Measurements from ENCODE around the gene HSPA1B.
"Not testable (repeated sequence)": the region's sequence is repeated elsewhere in the genome, so short reads cannot be mapped to it uniquely, and the experiment has no call there.

The HSPA1B gene

DNA sequence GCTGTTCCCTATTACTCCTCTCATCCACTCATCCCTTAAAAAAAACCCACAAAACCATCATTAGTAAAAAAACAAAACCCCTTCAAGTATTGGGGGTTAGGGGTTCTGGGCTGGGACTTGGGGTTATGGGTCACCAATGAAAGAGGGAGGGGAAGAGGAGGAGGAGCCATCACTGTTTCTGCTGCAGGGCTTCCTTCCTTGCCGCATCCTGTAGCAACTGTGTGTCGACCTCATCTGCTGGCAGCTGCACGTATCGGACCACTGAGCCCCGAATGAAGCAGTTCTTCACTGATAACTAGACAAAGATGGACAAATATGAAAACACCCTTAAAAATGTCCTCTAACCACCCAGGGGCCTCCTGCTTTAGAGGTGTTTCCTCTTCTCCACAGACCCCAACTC, 29.9 kb upstream of the HSPA1B start:
- no peaks in the 10 kb centered on the region for H3K27me3 ChIP-seq (ENCODE audit: insufficient read depth, poor library complexity, severe bottlenecking)
- H3K4me3 ChIP-seq (ENCODE audit: severe bottlenecking), result no peak overlapping the region
- peak overlapping the region; percentile 86 for H3K27ac ChIP-seq (ENCODE audit: poor library complexity, severe bottlenecking)
- DNase-seq (ENCODE audit: low spot score), result no peak
- H3K9me3 ChIP-seq (ENCODE audit: severe bottlenecking), result no peaks in the 10 kb centered on the region
- H3K4me1 ChIP-seq (ENCODE audit: insufficient read depth, poor library complexity, severe bottlenecking), result peaks cover 5% of the 10 kb centered on the region
- peaks cover 26% of the 10 kb centered on the region for H3K36me3 ChIP-seq (ENCODE audit: low read depth)
- ATAC-seq (ENCODE audit: low read depth), result no peak
- TF ChIP-seq, protein P1, sequence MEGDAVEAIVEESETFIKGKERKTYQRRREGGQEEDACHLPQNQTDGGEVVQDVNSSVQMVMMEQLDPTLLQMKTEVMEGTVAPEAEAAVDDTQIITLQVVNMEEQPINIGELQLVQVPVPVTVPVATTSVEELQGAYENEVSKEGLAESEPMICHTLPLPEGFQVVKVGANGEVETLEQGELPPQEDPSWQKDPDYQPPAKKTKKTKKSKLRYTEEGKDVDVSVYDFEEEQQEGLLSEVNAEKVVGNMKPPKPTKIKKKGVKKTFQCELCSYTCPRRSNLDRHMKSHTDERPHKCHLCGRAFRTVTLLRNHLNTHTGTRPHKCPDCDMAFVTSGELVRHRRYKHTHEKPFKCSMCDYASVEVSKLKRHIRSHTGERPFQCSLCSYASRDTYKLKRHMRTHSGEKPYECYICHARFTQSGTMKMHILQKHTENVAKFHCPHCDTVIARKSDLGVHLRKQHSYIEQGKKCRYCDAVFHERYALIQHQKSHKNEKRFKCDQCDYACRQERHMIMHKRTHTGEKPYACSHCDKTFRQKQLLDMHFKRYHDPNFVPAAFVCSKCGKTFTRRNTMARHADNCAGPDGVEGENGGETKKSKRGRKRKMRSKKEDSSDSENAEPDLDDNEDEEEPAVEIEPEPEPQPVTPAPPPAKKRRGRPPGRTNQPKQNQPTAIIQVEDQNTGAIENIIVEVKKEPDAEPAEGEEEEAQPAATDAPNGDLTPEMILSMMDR (IDR thresholded peaks at IDR 0.05; ENCODE audit: poor library complexity, severe bottlenecking), result no peak

DNA sequence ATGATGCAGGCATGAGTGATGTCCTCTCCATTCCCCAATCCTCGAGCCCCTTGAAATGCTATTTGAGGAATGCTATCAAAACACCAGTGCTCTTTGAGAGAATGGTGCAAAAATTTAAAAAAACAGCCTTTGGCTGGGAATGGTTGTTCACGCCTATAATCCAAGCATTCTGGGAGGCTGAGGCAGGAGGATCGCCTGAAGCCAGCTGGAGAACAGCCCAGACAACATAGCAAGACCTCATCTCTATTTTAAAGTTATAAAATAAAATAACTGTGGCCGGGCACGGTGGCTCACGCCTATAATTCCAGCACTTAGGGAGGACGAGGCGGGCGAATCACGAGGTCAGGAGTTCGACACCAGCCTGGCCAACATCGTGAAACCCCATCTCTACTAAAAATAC, 27.8 kb upstream of the HSPA1B start:
- ATAC-seq (ENCODE audit: low read depth) (no peak), DNase-seq (ENCODE audit: low spot score) (no peak)
- Histone ChIP-seq H3K27me3 (ENCODE audit: insufficient read depth, poor library complexity, severe bottlenecking) (no peaks in the 10 kb centered on the region), H3K4me3 (ENCODE audit: severe bottlenecking) (no peak overlapping the region), H3K9me3 (ENCODE audit: severe bottlenecking) (no peaks in the 10 kb centered on the region), H3K36me3 (ENCODE audit: low read depth) (peaks cover 34% of the 10 kb centered on the region), H3K27ac (ENCODE audit: poor library complexity, severe bottlenecking) (no peak overlapping the region), H3K4me1 (ENCODE audit: insufficient read depth, poor library complexity, severe bottlenecking) (no peaks in the 10 kb centered on the region)
- TF ChIP-seq, protein P1 (IDR thresholded peaks at IDR 0.05; ENCODE audit: poor library complexity, severe bottlenecking), result no peak

DNA sequence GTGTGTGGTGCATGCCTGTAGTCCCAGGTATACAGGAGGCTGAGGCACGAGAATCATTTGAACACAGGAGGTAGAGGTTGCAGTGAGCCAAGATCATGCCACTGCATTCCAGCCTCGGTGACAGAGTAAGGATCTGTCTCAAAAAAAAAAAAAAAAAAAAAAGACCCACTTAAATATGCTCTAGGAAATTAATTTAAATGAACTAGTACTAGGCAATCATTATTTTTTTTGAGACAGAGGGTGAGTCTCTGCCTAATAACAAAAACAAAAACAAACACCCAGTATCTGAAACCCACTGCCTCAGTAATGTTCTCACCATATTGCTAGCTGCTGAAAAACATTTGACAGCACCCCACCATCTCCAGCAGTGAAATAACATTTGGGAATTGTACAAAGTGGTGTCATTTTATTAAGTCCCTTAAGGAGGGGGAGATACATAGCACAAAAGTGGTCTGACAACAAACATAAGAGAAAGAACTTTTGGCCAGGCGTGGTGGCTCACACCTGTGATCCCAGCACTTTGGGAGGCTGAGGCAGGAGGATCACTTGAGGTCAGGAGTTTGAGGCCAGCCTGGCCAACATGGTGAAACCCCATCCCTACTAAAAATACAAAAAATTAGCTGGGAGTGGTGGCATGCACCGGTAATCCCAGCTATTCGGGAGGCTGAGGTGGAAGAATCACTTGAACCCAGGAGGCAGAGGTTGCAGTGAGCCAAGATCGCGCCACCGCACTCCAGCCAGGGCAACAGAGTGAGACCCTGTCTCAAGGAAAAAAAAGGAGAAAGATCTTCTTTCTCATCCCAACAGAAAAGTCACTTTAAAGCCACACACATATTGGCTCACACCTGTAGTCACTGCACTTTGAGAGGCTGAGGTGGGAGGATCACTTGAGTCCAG, 26.3 kb upstream of the HSPA1B start:
- not testable (repeated sequence) for H3K27me3 ChIP-seq (ENCODE audit: insufficient read depth, poor library complexity, severe bottlenecking); H3K9me3 ChIP-seq (ENCODE audit: severe bottlenecking); H3K4me1 ChIP-seq (ENCODE audit: insufficient read depth, poor library complexity, severe bottlenecking); DNase-seq (ENCODE audit: low spot score); ATAC-seq (ENCODE audit: low read depth); H3K4me3 ChIP-seq (ENCODE audit: severe bottlenecking); H3K27ac ChIP-seq (ENCODE audit: poor library complexity, severe bottlenecking)
- peaks cover 34% of the 10 kb centered on the region for H3K36me3 ChIP-seq (ENCODE audit: low read depth)

DNA sequence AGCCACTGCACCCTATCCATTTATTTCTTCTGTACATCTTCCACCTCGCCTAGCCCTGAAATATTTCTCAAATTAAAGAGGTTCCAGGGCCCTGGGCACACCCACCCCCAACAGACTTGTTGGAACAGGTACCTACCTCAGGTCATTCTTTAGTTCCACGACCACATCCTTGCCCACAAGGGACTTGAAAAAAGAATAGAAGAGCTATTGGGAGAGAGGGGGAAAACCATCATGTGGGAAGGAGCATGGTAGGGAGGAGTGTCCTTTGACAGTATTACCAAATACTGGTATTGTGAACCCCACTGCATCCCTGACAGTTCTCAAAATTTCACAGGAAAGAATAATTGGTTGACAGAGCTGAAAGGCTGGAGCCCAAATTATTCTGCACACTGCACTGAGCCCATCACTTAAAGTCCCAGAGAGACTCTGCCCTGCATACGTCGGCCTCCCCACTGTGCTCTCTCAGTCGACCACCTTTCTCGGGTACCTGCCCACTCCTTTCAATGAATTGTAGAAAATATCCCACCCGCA, 21.5 kb upstream of the HSPA1B start:
- no peaks in the 10 kb centered on the region for H3K9me3 ChIP-seq (ENCODE audit: severe bottlenecking)
- peaks cover 34% of the 10 kb centered on the region for H3K36me3 ChIP-seq (ENCODE audit: low read depth)
- no peaks in the 10 kb centered on the region for H3K27me3 ChIP-seq (ENCODE audit: insufficient read depth, poor library complexity, severe bottlenecking)
- H3K4me3 ChIP-seq (ENCODE audit: severe bottlenecking), result peak overlapping the region; percentile 67
- TF ChIP-seq, protein P1 (IDR thresholded peaks at IDR 0.05; ENCODE audit: poor library complexity, severe bottlenecking), result no peak
- peak overlapping the region; percentile 68 for H3K27ac ChIP-seq (ENCODE audit: poor library complexity, severe bottlenecking)
- DNase-seq (ENCODE audit: low spot score), result no peak
- peaks cover 11% of the 10 kb centered on the region for H3K4me1 ChIP-seq (ENCODE audit: insufficient read depth, poor library complexity, severe bottlenecking)
- ATAC-seq (ENCODE audit: low read depth), result peak; percentile 15; the same call in 2 of the 3 replicates

DNA sequence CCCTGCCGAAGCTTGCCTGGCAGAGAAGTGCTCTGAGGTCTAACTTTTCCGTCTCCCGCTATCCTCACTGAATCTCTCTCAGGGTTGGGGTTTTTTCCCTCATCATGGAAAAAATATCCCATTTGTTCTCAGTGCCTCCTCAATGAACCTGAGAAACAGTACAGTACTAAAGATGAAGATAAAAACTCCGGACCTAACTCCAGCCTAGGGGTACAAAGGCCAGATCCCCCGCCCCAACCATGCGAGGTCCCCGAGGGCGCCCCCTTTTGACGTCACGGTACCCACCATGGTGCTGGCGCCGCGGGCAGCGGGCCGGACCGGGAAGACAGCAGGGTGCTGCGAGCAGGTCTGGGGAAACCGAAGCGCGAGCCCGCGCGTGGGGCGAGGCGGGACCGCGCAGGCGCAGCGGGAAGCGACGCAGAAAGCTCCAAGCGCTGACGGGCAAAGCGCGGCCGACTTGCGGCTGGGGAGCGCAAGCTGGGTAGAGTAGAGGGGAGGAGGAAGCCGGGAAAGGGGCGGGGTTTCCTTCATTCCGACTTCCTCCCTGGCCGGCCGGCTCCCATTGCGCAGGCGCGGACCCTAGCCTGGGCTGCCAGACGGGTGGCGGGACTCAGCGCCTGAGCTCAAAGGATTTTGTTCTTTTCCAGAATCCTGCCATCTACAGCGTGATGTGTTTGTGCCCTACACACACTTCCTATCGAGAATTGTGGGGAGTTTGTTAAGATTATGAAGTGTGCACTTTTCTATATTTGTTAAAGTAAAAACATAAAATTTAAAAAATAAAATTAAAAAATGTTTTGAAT, 20.9 kb upstream of the HSPA1B start, which contains the start of gene LSM2:
LSM2 (minus strand) TSS at position 497 of the 803 bp plus-strand sequence; CDS start at position 288, 209 bp downstream.
- H3K9me3 ChIP-seq (ENCODE audit: severe bottlenecking), result no peaks in the 10 kb centered on the region
- ATAC-seq (ENCODE audit: low read depth) (peak; percentile 96), DNase-seq (ENCODE audit: low spot score) (peak; percentile 96)
- peak within 1 kb of the TSS; percentile 67 for H3K4me3 ChIP-seq (ENCODE audit: severe bottlenecking)
- TF ChIP-seq, protein P1 (IDR thresholded peaks at IDR 0.05; ENCODE audit: poor library complexity, severe bottlenecking), result peak; percentile 34
- peaks cover 11% of the 10 kb centered on the region for H3K4me1 ChIP-seq (ENCODE audit: insufficient read depth, poor library complexity, severe bottlenecking)
- peak within 1 kb of the TSS; percentile 68 for H3K27ac ChIP-seq (ENCODE audit: poor library complexity, severe bottlenecking)
- peaks cover 28% of the 10 kb centered on the region for H3K36me3 ChIP-seq (ENCODE audit: low read depth)
- H3K27me3 ChIP-seq (ENCODE audit: insufficient read depth, poor library complexity, severe bottlenecking), result no peaks in the 10 kb centered on the region

DNA sequence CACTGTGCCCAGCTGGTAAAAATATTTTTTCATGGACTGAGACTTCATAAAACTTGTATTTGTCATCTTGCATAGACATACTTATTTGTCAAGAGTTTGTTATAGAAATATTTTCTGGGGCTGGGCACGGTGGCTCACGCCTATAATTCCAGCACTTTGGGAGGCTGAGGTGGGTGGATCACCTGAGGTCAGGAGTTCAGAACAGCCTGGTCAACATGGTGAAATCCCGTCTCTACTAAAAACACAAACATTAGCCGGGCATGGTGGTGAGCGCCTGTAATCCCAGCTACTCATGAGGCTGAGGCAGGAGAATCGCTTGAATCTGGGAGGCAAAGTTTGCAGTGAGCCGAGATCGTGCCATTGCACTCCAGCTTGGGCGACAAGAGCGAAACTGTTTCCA, 18.9 kb upstream of the HSPA1B start:
- H3K4me1 ChIP-seq (ENCODE audit: insufficient read depth, poor library complexity, severe bottlenecking), result peaks cover 19% of the 10 kb centered on the region
- not testable (repeated sequence) for DNase-seq (ENCODE audit: low spot score); H3K27ac ChIP-seq (ENCODE audit: poor library complexity, severe bottlenecking); H3K4me3 ChIP-seq (ENCODE audit: severe bottlenecking); ATAC-seq (ENCODE audit: low read depth); H3K36me3 ChIP-seq (ENCODE audit: low read depth); H3K27me3 ChIP-seq (ENCODE audit: insufficient read depth, poor library complexity, severe bottlenecking); H3K9me3 ChIP-seq (ENCODE audit: severe bottlenecking)

All from RWPE2 (cell line).